HG03432 (cell line): ENCODE measurements around the gene C1orf159.
"Not testable (repeated sequence)": the region's sequence is repeated elsewhere in the genome, so short reads cannot be mapped to it uniquely, and the experiment has no call there.

Experiments used
- ATAC-seq: cut with Tn5 transposase; IDR thresholded peaks from one replicate; pipeline ENCODE4 v1.9.1; 2021; ENCODE audit warnings: mild to moderate bottlenecking, moderate library complexity; ENCODE audit not compliant: unreplicated experiment

C1orf159 gene

DNA sequence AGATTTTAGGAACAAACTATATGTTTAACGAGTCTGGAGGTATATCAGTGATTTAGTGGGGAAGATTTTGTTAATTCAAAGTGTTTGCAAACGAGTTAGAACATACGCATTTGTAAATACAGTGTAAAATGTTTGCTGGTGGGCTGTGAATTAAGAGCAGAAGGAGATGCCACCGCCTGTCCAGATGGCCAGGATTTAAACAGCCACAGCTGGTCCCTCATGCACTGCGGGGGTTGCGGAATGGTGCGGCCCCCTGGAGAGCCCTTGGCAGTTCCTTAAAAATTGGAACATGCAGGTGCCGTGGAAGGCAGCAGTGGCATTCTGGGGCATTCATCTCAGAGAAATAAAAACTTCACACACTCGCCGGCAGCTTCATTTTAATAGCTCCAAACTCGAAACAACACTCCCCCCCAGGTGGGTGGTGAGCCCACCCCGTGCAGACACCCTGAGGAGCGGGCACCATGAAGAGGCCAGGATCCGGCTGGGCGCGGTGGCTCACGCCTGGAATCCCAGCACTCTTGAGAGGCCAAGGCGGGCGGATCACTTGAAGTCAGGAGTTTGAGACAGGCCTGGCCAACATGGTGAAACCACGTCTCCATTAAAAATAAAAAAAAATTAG is 3.5 kb upstream of the C1orf159 start:
- ATAC-seq: no peak

DNA sequence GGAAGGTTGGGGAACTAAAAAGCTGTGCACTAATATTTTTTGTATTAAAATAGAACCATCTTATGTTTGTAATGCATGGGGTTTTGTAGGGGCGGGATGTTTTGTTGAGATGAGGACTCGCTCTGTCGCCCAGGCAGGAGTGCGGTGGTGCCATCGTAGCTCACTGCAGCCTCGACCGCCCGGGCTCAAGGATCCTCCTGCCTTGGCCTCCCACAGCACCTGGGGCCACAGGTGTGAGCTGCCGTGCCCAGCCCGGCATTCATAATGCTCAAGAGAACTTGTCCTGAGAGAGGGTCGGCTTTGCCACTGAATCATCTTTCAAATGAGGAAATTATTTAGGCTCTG is 3.0 kb upstream of the C1orf159 start:
- no peak for ATAC-seq

DNA sequence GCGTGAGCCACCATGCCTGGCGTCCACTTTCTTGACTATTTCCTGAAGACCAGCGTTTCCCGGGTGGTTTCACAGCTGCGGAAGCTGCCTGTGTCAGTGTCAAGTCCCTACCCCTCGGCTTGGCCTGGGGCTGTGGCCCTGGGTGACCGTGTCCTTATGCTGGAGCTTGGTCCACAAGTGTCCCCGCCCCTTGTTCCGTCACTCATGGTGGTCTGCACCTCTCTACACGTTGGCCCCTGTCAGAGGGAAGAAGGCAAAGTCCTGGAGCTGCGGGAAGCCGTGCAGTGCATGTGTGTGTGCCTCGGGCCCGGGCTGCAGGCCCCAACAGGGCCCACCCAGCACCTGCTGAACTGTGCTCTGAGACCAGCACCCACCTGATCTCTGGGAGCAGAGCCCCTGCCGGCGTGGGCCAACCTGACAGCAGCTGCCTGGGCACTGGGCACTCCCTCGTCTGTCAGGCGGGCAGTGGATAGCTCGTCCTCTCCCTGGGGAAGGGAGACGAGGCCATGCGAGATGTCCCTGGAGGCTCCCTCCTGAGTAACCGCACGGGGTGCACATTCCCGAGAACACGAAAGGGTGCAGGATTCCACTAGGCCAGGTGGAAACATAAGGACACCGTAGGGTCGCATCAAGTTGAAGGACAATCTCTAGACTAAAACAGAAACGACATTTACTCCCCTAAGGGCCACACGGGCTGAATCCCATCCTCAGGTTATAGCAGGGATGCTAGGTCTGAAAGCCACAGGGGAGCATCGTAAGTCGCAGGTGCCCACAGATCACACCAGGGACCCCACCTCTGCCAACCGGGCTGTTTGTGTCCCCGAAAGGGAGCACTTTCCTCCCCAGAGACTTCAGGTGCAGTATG is 2.4 kb upstream of the C1orf159 start:
- ATAC-seq: no peak

DNA sequence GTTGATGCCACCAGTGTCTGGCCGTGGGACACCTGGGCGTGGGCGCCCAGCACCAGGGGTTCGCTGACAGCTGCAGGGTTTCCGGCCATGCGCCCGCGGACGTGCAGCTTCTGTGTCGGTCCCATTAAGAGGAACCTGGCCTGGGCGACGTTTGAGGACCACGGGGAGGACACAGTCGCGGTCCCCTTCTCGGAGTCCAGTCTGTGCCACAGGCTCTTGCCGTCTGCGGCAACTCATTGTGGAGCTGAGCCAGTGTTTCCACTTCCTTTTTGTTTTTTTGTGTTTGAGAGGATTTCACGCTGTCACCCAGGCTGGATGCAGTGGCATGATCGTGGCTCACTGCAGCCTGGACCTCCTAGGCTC is 1.6 kb upstream of the C1orf159 start:
- no peak for ATAC-seq

DNA sequence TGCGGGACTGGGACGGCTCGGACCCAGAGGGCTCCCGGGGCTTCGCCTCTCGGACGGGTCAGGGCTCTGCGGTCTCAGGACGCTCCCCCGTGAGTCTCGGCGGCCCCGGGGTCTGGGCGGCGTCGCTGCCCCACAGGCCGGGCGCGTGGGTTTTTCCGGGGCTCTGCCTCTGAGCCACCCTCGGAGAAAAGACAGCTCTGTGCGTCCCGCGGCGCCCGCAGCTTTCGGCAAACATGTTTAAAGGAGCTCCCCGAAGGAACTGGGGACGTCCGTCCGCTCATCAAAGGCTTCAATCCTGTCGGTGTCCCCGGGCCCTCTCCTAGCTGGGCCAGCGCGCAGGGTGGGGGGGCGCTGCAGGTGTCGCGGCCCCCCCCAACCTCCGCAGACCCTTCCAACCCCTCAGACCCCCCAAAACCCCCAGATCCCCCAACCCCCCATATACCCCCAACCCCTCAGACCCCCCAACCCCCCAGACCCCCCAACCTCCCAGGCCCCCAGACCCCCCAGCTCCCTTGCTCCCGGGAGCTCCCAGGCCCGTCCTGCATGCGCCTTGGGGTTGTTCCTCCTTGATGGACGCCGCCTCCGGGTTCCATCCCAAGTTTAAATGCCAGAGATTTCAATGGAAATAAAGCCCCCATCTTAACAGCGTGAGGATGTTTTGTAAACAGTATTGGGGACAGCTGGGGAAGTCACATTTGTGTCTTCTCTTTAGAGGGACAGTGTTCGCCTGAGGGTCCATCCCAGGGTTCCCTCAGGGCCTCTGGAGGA is 996 bp upstream of the C1orf159 start:
- ATAC-seq: no peak

DNA sequence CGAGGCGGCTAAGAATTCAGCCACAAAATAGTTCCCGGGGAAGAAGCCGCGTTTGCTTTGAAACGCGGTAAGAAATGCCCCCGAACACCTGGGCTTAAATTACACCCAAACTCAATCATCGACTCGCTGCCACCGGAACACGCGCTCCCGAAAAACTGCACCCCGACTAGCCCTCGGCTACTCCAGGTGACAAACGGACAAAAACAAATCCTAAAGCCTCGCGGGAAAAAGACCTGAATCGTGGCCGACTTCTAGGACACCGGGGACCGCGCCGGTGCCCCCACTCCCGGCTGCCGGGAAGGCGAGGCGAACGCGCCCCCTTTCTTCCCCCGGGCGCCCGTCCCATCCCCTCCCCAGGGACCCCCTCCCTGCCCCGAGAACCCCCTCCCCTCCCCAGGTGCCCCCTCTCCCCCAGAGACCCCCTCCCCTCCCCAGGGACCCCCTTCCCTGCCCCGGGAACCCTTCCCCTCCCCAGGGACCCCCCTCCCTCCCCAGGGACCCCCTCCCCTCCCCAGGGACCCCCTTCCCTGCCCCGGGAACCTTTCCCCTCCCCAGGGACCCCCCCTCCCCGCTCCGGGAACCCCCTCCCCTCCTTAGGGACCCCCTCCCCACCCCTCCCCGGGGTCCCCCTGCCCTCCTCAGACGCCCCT is 628 bp downstream of the C1orf159 start:
- ATAC-seq: no peak

DNA sequence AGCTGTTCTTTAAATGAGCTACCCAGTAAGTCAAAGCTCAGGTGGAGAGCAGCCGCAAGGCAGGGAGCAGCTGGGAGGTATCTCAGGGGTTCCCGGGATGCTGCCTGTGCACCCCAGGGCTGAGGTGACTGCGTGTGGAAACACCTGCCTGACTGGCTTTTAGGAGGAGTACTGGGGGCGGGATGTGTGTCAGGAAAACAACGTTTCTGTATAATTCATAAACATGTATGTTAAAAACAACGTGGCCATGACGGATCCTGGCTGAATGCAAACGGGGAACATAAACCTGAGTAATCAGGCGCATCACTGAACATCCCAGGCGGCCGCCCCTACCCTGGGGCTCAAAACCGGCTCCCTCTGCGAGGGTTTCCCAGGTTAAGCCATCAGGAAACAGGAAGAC is 1.5 kb downstream of the C1orf159 start:
- no peak for ATAC-seq

DNA sequence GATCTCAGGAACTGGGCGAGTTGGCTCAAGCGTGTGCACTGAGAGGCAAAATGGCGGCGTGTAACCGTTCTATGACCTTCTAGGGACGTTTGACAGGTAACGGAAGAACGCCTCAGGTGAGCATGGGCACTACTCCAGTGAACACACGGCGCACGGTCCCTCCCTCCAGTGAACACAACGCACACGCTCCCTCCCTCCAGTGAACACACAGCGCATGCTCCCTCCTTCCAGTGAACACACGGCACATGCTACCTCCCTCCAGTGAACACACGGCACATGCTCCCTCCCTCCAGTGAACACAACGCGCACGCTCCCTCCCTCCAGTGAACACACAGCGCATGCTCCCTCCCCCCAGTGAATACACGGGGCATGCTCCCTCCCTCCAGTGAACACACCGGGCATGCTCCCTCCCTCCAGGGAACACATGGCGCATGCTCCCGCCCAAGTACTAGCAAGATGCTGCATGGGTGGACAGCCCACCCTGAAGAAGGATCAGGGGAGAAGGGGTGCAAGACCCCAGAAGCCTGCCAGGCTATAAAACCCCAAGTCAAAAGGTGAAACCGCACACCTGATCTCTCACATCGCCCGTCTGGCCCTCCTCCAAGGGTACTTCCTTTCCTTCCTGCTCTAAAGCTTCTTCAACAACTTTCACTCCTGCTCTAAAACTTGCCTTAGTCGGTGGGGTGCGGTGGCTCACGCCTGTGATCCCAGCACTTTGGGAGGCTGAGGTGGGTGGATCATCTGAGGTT is 3.5 kb downstream of the C1orf159 start:
- no peak for ATAC-seq

DNA sequence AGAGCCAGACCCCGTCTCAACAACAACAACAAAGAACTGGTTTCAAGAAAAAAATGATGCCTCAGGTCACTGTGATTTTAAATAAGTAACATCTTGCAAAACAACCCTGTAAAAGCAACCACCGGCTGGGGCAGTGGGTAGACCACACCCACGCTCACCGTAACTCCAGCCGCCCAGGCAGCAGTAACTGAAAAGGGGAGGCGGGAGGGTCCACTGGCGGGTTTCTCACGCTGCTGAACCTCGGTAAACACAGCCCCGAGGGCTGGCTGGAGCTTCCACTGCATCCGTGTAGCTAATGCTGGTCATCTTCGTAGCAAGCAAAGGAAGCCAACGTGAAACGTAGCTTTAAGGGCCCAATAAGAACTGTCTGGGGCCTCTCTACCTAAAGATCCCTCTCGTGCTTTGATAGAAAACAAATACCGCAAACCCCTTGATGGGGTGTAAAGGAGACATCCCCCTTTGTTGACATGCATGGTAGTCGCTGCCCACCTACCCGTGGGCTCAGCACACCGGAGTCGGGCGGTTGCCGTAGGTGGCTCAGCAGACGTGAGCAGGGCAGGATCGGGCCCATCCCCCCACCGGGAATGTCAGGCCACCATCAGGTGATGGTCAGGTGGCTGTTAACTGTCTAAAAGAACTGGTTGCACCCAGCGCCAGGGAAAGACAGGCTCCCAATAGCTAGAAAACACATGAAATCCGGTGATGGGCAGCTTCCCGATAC is 4.2 kb downstream of the C1orf159 start:
- no peak for ATAC-seq

DNA sequence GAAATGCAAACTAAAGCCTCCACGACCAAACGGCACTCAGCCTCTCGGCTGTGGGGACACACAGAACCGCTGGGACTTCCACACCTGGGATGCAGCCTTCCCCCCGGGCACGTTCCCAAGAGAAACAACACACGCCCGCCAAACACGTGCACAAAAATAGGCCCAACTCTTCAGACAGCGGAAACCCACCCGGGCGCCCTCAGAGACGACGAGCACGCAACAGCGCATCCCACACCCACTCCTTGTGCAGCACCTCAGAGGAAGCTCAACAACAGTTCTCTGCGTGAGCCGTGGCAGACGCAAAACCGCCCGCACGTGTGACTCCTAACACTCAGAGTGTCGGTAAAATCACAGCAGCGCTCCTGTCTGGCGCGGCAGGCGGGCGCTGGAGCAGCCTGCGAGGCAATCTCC is 5.3 kb downstream of the C1orf159 start:
- no peak for ATAC-seq

DNA sequence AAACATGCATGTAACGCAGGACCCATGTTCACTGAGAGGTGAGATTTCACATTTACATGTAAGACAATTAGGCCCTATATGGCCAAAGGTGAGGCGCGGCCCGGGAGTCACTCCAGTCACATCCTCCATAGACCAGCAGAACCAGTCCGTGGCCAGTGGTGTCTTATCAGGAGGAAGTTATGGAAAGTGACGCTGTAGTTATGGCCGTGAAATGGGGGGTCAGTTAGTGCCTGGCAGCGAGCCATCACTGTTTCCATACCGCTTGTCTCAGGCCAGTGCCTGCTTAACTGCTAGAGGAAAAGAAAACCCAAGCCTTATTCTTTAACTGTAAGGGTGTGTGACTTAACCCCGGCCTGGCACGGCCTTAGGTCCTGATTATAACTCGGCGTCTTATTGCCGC is 6.1 kb downstream of the C1orf159 start:
- no peak for ATAC-seq

DNA sequence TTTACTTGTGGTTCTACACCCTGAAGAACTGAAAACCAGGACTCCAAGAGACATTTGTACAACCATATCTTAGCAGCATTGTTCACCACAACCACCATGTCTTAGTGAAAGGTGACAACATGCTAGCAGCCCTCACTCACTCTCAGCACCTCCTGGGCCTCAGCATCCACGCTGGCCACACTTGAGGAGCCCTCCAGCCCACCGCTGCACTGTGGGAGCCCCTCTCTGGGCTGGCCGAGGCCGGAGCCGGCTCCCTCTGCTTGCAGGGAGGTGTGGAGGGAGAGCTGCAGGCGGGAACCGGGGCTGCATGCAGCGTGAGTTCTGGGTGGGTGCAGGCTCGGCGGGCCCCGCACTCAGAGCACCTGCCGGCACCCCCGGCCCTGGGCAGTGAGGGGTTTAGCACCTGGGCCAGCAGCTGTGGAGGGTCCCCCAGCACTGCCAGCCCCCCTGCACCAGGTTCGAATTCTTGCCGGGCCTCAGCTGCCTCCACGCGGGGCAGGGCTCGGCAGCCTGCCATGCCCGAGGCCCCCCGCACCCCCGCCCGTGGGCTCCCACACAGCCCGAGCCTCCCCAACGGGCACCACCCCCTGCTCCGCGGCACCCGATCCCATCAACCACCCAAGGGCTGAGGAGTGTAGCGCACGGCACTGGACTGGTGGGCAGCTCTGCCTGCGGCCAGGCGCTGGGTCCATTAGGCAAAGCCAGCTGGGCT is 9.2 kb downstream of the C1orf159 start:
- no peak for ATAC-seq

DNA sequence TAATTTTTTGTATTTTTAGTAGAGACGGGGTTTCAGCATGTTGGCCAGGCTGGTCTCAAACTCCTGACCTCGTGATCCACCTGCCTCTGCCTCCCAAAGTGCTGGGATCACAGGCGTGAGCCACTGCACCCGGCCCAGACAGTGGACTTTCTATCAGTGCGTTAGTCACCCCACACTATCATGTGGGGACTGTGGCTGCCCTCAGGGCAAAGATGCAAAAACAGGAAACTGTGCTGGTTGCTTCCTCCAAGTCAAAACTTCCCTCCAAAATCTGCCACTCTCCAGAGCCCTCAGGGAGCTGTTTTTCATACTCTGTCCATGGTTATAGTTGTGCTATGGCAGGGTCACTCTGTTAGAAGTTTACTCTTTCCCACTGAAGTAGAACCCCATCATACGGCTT is 11.7 kb downstream of the C1orf159 start:
- ATAC-seq: not testable (repeated sequence)

DNA sequence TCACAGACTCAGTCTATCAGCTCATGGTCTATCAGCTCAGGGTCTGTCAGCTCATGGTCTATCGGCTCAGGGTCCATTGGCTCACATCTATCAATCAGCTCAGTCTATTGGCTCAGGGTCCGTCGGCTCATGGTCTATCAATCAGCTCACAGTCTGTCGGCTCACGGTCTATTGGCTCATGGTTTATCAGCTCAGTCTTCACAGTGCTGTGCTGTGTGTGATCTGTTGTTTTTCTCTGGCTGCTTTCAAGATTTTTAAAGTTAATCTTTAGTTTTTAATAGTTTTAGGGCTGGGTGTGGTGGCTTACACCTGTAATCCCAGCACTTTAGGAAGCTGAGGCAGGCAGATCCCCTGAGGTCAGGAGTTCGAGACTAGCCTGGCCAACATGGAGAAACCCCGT is 14.4 kb downstream of the C1orf159 start:
- ATAC-seq: no peak

DNA sequence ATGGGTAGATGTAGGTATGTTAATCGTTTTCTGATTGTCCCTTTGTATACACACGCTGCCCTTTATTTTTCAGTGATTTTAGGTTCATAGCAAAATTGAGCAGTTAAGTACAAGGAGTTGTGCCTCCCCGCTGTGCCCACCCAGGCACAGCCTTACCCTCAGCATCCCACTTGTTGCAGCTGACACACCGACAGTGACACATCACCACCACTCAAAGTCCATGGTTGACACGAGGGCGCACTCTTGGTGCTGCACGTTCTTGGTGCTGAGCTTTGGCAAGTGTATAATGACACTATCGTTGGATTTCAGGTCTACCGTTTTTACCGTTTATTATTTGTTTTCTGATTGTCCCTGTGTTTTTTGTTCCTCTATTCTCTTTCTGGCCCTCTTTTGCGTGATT is 15.6 kb downstream of the C1orf159 start:
- no peak for ATAC-seq

DNA sequence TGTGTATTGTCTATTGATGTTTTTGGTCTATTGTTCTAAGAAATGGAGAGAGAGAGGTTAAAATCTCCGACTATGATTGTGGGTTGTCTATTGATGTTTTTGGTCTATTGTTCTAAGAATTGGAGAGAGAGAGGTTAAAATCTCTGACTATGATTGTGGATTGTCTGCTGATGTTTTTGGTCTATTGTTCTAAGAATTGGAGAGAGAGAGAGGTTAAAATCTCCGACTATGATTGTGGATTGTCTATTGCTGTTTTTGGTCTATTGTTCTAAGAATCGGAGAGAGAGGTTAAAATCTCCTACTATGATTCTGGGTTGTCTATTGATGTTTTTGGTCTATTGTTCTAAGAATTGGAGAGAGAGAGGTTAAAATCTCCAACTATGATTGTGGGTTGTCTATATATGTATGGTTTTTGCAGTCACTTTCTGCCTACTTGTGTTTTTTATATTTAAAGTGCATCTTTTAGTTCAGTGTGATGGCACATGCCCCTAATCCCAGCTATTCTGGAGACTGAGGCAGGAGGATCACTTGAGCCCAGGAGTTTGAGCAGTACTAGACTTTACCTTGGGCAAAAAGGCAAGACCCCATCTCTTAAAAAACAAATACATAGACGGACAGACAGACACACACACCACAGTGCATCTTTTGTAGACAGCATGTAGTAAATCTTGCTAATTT is 16.2 kb downstream of the C1orf159 start:
- ATAC-seq: no peak

DNA sequence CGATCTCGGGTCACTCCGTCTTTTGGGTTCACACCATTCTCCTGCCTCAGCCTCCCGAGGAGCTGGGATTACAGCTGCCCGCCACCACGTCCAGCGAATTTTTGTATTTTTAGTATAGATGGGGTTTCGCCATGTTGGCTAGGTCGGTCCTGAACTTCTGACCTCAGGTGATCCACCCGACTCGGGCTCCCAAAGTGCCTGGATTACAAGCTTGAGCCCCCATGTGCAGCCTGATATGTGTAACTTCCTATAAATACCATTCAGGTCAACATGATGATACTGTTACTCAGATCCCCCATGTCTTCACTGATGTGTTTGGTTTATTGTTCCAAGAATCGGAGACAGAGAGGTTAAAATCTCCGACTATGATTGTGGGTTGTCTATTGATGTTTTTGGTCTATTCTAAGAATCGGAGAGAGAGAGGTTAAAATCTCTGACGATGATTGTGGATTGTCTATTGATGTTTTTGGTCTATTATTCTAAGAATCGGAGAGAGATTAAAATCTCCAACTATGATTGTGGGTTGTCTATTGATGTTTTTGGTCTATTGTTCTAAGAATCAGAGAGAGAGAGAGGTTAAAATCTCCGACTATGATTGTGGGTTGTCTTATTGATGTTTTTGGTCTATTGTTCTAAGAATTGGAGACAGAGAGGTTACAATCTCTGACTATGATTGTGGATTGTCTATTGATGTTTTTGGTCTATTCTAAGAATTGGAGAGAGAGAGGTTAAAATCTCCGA is 17.0 kb downstream of the C1orf159 start:
- no peak for ATAC-seq

DNA sequence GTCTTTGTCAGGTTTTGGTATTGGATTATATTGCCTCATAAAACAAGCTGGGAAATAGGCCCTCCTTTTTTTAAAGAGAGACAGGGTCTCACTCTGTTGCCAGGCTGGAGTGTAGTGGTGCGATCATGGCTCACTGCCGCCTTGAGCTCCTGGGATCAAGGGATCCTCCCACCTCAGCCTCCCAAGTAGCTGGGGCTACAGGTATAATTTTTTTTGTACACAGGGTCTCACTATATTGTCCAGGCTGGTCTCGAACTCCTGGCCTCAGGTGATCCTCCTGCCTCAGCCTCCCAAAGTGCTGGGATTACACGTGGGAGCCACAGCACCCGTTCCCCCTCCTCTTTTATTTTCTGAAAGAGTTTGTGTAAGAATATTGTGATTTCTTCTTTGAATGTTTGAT is 19.8 kb downstream of the C1orf159 start:
- ATAC-seq: not testable (repeated sequence)
